Head of caudate nucleus (tissue), 42 donors: Measurements from ENCODE around the gene RBM12.

Source experiments
- DNase-seq, 42 donors: peaks; one replicate each; pipeline versions ENCODE4 v3.0.0 to v3.0.0-alpha.2; 2020 to 2021; ENCODE audit warnings: mixed read lengths in 7 of 42
- intact Hi-C: fragments of 100-400 bp; cut with DNase I; formaldehyde crosslinking; loops from one replicate; pipeline ENCODE4 v1.15.0; 2022

The RBM12 gene

GRCh38 chr20:35632539-35633115, 32.1 kb downstream of the RBM12 start:
- no peak for DNase-seq
- intact Hi-C loops = no loop called here

DNA sequence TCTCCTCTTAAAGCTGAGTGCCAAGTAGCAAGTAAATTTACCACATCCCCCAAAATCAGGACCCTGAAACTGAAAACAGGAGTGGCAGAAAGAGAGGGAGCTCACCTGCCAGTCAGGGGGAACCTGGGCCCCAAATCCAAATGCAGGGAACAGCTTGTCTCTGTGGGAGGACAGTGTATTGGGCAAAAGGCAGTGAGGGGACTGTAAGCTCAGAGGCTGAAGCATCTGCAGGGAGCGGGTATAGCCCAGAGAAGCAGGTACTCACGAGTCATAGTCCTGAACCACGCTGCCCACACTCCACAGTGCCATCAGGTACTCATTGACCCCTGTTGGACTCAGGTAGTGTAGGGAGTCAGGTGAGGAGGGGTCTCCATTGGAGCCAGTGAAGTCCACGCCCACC, 34.1 kb downstream of the RBM12 start:
- intact Hi-C loops = no loop called here
- no peak for DNase-seq

DNA sequence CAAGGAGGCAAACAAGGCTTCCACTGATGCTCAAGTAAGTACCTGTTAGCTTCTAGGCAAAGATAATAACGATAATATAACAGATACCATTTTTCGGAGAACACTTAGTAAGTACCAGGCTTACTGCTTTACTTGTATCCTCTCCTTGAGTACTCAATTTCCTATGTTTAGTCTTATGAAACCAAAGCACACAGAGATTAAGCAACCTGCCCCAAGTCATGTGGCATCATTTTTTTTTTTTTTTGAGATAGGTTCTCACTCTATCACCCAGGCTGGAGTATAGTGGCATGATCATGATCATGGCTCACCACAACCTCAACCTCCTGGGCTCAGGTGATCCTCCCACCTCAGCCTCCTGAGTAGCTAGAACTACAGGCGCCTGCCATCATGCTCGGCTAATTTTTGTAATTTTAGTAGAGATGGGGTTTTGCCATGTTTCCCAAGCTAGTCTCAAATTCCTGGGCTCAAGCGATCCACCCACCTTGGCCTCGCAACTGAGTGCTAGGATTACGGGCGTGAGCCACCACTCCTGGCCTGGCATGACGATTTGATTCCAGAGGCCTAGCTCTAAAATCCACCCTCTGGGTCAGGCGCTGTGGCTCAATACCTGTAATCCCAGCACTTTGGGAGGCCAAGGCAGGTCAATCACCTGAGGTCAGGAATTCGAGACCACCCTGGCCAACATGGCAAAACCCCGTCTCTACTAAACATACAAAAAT, 35.1 kb downstream of the RBM12 start:
- DNase-seq = no peak
- intact Hi-C loops = no loop called here

DNA sequence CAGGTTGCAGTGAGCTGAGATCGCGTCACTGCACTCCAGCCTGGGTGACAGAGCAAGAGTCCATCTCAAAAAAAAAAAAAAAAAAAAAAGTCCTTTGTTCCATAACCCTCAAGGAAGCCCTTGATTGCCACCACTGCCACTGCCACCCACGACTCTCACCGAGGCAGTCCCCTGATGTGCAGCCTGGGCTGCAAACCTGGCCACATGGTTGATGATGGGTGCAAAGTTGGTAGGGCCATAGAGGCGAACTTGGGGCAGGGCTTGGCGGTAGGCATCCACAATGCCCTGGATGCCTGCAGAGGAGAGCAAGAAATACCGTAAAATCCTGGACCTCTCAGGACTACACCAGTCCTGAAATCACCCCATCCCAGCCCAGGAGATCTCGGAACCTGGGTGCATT, 37.6 kb downstream of the RBM12 start:
- intact Hi-C loops = no loop called here
- peak in 2 of 42 donors; percentile 1 to 4 for DNase-seq

DNA sequence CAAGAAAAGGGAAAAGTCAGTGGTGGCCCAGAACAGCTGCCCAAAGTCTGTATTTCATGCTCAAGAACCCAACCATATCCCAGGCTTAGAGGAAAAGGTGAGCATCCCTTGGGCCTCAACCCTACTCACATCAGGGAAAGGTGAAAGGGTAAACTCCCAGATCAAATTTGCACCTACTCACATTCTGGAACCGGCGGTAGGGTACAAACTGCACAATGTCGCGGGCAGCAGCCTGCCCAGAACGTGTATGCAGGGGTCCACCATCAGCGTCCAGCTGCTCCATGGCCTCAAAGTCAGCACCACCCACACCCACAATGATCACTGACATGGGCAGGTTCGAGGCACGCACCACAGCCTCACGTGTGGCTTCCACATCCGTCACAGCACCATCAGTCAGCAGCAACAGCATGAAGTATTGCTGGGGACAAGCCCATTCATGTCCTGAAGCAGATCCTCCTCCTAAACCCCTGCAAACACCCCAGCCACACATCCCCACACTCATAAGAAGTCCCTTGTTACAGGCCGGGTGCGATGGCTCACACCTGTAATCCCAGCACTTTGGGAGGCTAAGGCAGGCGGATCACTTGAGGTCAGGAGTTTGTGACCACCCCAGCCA, 38.2 kb downstream of the RBM12 start:
- DNase-seq = peak in 2 of 42 donors; percentile 6 to 17
- intact Hi-C loops = no loop called here

DNA sequence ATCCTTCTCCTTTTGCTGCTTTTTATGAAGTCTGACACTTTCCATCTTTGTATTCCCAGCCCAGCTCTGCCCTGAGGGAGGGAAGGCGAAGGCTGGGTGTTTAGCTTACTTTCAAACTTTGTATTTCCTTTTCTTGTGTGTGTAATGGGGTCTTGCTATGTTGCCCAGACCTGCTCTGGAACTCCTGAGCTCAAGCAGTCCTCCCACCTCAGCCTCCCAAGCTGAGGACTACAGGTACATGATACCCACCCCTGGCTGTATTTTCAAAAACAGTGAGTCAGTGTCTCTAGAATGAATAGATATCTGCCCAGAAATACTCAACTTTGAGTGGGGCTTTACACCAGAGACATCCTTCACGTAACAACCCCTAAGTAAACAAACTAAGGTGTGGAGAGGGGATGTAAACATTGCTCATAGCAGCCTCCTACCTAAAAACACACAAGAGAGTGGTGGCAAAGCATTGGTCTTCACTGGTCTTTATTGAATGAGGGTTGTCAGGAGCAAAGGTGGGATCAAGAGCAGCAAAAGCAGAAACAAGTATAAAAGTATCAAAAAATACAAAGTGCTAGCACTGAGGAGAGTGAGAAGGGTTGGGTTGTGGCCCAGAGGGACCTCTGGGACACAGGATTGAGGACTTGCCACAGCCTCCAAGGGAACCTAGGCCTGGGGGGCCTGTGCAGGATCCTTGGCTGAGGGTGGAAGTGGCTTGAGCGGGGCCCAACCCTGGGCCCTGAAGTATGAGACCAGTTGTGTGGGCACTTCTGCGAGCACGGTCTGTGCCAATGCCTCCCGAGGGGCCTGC, 38.9 kb downstream of the RBM12 start:
- DNase-seq = peak in 1 of 42 donors; percentile 7
- intact Hi-C loops = no loop called here

DNA sequence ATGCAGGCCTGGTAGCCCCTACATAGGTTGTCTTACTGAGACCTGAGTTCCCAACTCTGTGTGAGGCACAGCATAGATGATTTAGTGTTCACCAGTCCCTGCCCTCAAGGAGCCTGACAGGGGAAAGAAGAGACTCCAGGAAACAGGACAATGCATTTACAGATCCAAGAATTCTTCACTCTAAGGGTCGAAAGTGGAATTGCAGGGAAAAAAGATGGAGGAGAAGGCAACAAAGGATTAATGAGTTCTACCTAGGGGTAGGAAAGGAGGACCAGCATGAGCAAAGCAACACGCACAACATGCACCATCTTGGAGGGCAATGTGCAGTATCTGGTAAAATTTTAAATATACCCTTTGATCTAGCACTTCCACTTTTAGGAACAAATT, 43.1 kb downstream of the RBM12 start:
- DNase-seq = no peak

GRCh38 chr20:35620818-35621559, 43.7 kb downstream of the RBM12 start:
- no peak for DNase-seq
- intact Hi-C loops = no loop called here

More for the DNA sequence above, 43.1 kb downstream of the RBM12 start:
- intact Hi-C loops = no loop called here

- intact Hi-C loops = loop anchor here (10.0 kb wide), 1 partner anchor 45 kb away; the partner anchor contains the start of genes CPNE1 and RBM12
- peak; percentile 53 to 95 (median 83) for DNase-seq
Observed at GRCh38 chr20:35619196-35620095, 45.3 kb downstream of the RBM12 start.

DNA sequence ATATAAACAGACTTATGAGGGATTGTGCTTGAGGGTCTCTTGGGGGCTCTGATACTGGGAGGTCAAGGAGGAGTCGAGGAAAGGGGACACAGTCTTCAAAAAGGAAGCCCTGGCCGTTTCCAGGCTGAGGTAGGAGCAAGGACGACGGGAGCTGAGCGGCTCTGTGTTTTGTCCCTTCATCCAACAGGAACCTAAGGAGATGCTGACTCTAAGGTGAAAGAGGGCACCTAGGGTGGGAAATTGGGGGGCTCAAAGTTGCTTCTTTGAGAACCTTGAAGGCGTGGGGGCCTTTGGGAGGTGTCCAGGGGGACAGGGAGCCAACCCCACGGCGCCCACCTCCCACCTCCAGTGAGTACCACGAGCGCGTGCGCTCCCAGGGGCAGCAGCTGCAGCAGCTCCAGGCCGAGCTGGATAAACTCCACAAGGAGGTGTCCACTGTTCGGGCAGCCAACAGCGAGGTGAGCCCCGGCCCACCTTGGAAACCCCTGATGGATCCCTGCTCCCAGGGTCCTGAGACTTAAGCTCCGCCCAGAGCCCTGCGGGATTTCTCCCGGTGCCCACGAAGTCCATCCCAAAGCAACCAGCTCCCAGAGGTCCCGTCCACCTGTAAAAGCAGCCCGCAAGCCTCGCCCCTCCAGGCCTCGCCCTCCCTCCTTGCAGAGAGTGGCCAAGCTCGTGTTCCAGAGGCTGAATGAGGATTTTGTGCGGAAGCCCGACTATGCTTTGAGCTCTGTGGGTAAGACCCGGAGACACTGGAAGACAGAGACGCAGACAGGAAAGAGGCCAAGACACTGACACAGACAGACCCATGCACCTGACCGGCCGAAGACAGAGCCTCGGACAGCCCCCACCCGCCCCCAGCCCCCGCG, 46.2 kb downstream of the RBM12 start:
- intact Hi-C loops = loop anchor here (10.0 kb wide), 1 partner anchor 46 kb away; the partner anchor contains the start of genes CPNE1 and RBM12

GRCh38 chr20:35617397-35618262, 47.1 kb downstream of the RBM12 start:
- intact Hi-C loops = loop anchor here (10.0 kb wide), 1 partner anchor 47 kb away; the partner anchor contains the start of genes CPNE1 and RBM12

More for the DNA sequence above, 46.2 kb downstream of the RBM12 start:
- peak in 14 of 42 donors; percentile 14 to 55 (median 23) for DNase-seq

GRCh38 chr20:35616465-35617396, 48.0 kb downstream of the RBM12 start:
- intact Hi-C loops = loop anchor here (10.0 kb wide), 1 partner anchor 48 kb away; the partner anchor contains the start of genes CPNE1 and RBM12
- peak; percentile 32 to 98 (median 68) for DNase-seq

More at GRCh38 chr20:35617397-35618262, 47.1 kb downstream of the RBM12 start:
- peak in 27 of 42 donors; percentile 15 to 66 (median 34) for DNase-seq

GRCh38 chr20:35615667-35616464, 48.8 kb downstream of the RBM12 start, which contains the start of gene SPAG4:
SPAG4 (plus strand) TSS chr20:35615829; CDS start chr20:35616004, 175 bp downstream.
- peak in 41 of 42 donors; percentile 21 to 99 (median 96) for DNase-seq
- intact Hi-C loops = loop anchor here (10.0 kb wide), 1 partner anchor 49 kb away; the partner anchor contains the start of genes CPNE1 and RBM12
